Measurements from ENCODE around the gene PPP3CA.
A peak's percentile ranks its signal among the peaks of the same experiment; 100 is the strongest.

PPP3CA gene

GRCh38 chr4:101211146-101211553 is 136.2 kb downstream of the PPP3CA start:
- peaks cover 21% of the 10 kb centered on the region for H3K4me1 ChIP-seq (ENCODE audit: insufficient read depth, low read length)
- no peaks in the 10 kb centered on the region for H3K9me3 ChIP-seq (ENCODE audit: insufficient read depth, low read depth, low read length)
- H3K9ac ChIP-seq (ENCODE audit: low read depth, low read length): no peak overlapping the region
- no peaks in the 10 kb centered on the region for H3K27me3 ChIP-seq (ENCODE audit: insufficient read depth, low read length)
- no peak overlapping the region for H3K27ac ChIP-seq (ENCODE audit: low read depth, low read length)
- H3K36me3 ChIP-seq (ENCODE audit: insufficient read depth, low read length): no peaks in the 10 kb centered on the region
- H3K4me3 ChIP-seq (ENCODE audit: low read length): no peak overlapping the region

- H3K9ac ChIP-seq (ENCODE audit: low read depth, low read length): no peak overlapping the region
- no peaks in the 10 kb centered on the region for H3K9me3 ChIP-seq (ENCODE audit: insufficient read depth, low read depth, low read length)
- H3K36me3 ChIP-seq (ENCODE audit: insufficient read depth, low read length): no peaks in the 10 kb centered on the region
- H3K27me3 ChIP-seq (ENCODE audit: insufficient read depth, low read length): no peaks in the 10 kb centered on the region
- WGBS: 100% methylated on average over 1 of the region's 1 CpG
- H3K27ac ChIP-seq (ENCODE audit: low read depth, low read length): no peak overlapping the region
- peaks cover 27% of the 10 kb centered on the region for H3K4me1 ChIP-seq (ENCODE audit: insufficient read depth, low read length)
- no peak overlapping the region for H3K4me3 ChIP-seq (ENCODE audit: low read length)
These were observed 137.0 kb downstream of the PPP3CA start for GRCh38 chr4:101210331-101210730.

- Histone ChIP-seq H3K4me3 (ENCODE audit: low read length) (no peak overlapping the region), H3K4me1 (ENCODE audit: insufficient read depth, low read length) (peaks cover 27% of the 10 kb centered on the region), H3K27me3 (ENCODE audit: insufficient read depth, low read length) (no peaks in the 10 kb centered on the region), H3K9me3 (ENCODE audit: insufficient read depth, low read depth, low read length) (no peaks in the 10 kb centered on the region), H3K27ac (ENCODE audit: low read depth, low read length) (no peak overlapping the region), H3K9ac (ENCODE audit: low read depth, low read length) (no peak overlapping the region), H3K36me3 (ENCODE audit: insufficient read depth, low read length) (no peaks in the 10 kb centered on the region)
- 93% methylated on average over 3 of the region's 4 CpGs for WGBS
These were observed 139.2 kb downstream of the PPP3CA start for GRCh38 chr4:101208171-101208570.

- Histone ChIP-seq H3K9ac (ENCODE audit: low read depth, low read length) (no peak overlapping the region), H3K27ac (ENCODE audit: low read depth, low read length) (no peak overlapping the region), H3K9me3 (ENCODE audit: insufficient read depth, low read depth, low read length) (no peaks in the 10 kb centered on the region), H3K27me3 (ENCODE audit: insufficient read depth, low read length) (no peaks in the 10 kb centered on the region), H3K4me1 (ENCODE audit: insufficient read depth, low read length) (peaks cover 17% of the 10 kb centered on the region), H3K4me3 (ENCODE audit: low read length) (no peak overlapping the region), H3K36me3 (ENCODE audit: insufficient read depth, low read length) (no peaks in the 10 kb centered on the region)
- WGBS: 74% methylated on average over 3 of the region's 3 CpGs
These were observed 141.4 kb downstream of the PPP3CA start for GRCh38 chr4:101205916-101206315.

- peaks cover 6% of the 10 kb centered on the region; the same call in 1 of the 2 replicates for H3K4me1 ChIP-seq (ENCODE audit: insufficient read depth, low read length)
- H3K9ac ChIP-seq (ENCODE audit: low read depth, low read length): no peak overlapping the region
- H3K4me3 ChIP-seq (ENCODE audit: low read length): no peak overlapping the region
- H3K9me3 ChIP-seq (ENCODE audit: insufficient read depth, low read depth, low read length): no peaks in the 10 kb centered on the region
- WGBS: 97% methylated on average over 2 of the region's 2 CpGs
- no peaks in the 10 kb centered on the region for H3K27me3 ChIP-seq (ENCODE audit: insufficient read depth, low read length)
- no peak overlapping the region for H3K27ac ChIP-seq (ENCODE audit: low read depth, low read length)
- no peaks in the 10 kb centered on the region for H3K36me3 ChIP-seq (ENCODE audit: insufficient read depth, low read length)
These were observed 145.9 kb downstream of the PPP3CA start for GRCh38 chr4:101201421-101201820.

- no peaks in the 10 kb centered on the region for H3K27me3 ChIP-seq (ENCODE audit: insufficient read depth, low read length)
- no peak overlapping the region for H3K4me3 ChIP-seq (ENCODE audit: low read length)
- no peaks in the 10 kb centered on the region for H3K4me1 ChIP-seq (ENCODE audit: insufficient read depth, low read length)
- H3K9me3 ChIP-seq (ENCODE audit: insufficient read depth, low read depth, low read length): no peaks in the 10 kb centered on the region
- H3K9ac ChIP-seq (ENCODE audit: low read depth, low read length): no peak overlapping the region
- no peaks in the 10 kb centered on the region for H3K36me3 ChIP-seq (ENCODE audit: insufficient read depth, low read length)
- 82% methylated on average over 4 of the region's 4 CpGs for WGBS
- H3K27ac ChIP-seq (ENCODE audit: low read depth, low read length): no peak overlapping the region
These were observed 146.8 kb downstream of the PPP3CA start for GRCh38 chr4:101200561-101200960.

- Histone ChIP-seq H3K4me1 (ENCODE audit: insufficient read depth, low read length) (no peaks in the 10 kb centered on the region), H3K9ac (ENCODE audit: low read depth, low read length) (no peak overlapping the region), H3K27me3 (ENCODE audit: insufficient read depth, low read length) (no peaks in the 10 kb centered on the region), H3K36me3 (ENCODE audit: insufficient read depth, low read length) (no peaks in the 10 kb centered on the region), H3K4me3 (ENCODE audit: low read length) (no peak overlapping the region), H3K9me3 (ENCODE audit: insufficient read depth, low read depth, low read length) (no peaks in the 10 kb centered on the region), H3K27ac (ENCODE audit: low read depth, low read length) (no peak overlapping the region)
- WGBS: 96% methylated on average over 3 of the region's 3 CpGs
These were observed 147.6 kb downstream of the PPP3CA start for GRCh38 chr4:101199507-101200285.

- H3K36me3 ChIP-seq (ENCODE audit: insufficient read depth, low read length): no peaks in the 10 kb centered on the region
- no peak overlapping the region for H3K27ac ChIP-seq (ENCODE audit: low read depth, low read length)
- no peak overlapping the region for H3K9ac ChIP-seq (ENCODE audit: low read depth, low read length)
- no peaks in the 10 kb centered on the region for H3K4me1 ChIP-seq (ENCODE audit: insufficient read depth, low read length)
- H3K9me3 ChIP-seq (ENCODE audit: insufficient read depth, low read depth, low read length): no peaks in the 10 kb centered on the region
- no peak overlapping the region for H3K4me3 ChIP-seq (ENCODE audit: low read length)
- no peaks in the 10 kb centered on the region for H3K27me3 ChIP-seq (ENCODE audit: insufficient read depth, low read length)
- WGBS: 91% methylated on average over 4 of the region's 4 CpGs
These were observed 148.5 kb downstream of the PPP3CA start for GRCh38 chr4:101198682-101199339.

- H3K27ac ChIP-seq (ENCODE audit: low read depth, low read length): no peak overlapping the region
- 96% methylated on average over 2 of the region's 4 CpGs for WGBS
- H3K4me3 ChIP-seq (ENCODE audit: low read length): no peak overlapping the region
- no peak overlapping the region for H3K9ac ChIP-seq (ENCODE audit: low read depth, low read length)
- no peaks in the 10 kb centered on the region; the same call in 1 of the 2 replicates for H3K36me3 ChIP-seq (ENCODE audit: insufficient read depth, low read length)
- H3K4me1 ChIP-seq (ENCODE audit: insufficient read depth, low read length): 0 out of 2 replicates have a peak, but pooled peaks cover 2% of the 10 kb centered on the region
- no peaks in the 10 kb centered on the region for H3K9me3 ChIP-seq (ENCODE audit: insufficient read depth, low read depth, low read length)
- H3K27me3 ChIP-seq (ENCODE audit: insufficient read depth, low read length): no peaks in the 10 kb centered on the region
These were observed 150.0 kb downstream of the PPP3CA start for GRCh38 chr4:101197350-101197749.

GRCh38 chr4:101192244-101192643 is 155.1 kb downstream of the PPP3CA start:
- H3K9me3 ChIP-seq (ENCODE audit: insufficient read depth, low read depth, low read length): no peaks in the 10 kb centered on the region
- H3K27ac ChIP-seq (ENCODE audit: low read depth, low read length): peak overlapping the region; percentile 78; the same call in 1 of the 2 replicates
- H3K4me1 ChIP-seq (ENCODE audit: insufficient read depth, low read length): peaks cover 30% of the 10 kb centered on the region
- H3K9ac ChIP-seq (ENCODE audit: low read depth, low read length): no peak overlapping the region
- H3K27me3 ChIP-seq (ENCODE audit: insufficient read depth, low read length): no peaks in the 10 kb centered on the region
- H3K4me3 ChIP-seq (ENCODE audit: low read length): no peak overlapping the region
- no peaks in the 10 kb centered on the region; the same call in 1 of the 2 replicates for H3K36me3 ChIP-seq (ENCODE audit: insufficient read depth, low read length)

- Histone ChIP-seq H3K9ac (ENCODE audit: low read depth, low read length) (no peak overlapping the region), H3K4me3 (ENCODE audit: low read length) (no peak overlapping the region), H3K27me3 (ENCODE audit: insufficient read depth, low read length) (no peaks in the 10 kb centered on the region), H3K9me3 (ENCODE audit: insufficient read depth, low read depth, low read length) (no peaks in the 10 kb centered on the region), H3K36me3 (ENCODE audit: insufficient read depth, low read length) (no peaks in the 10 kb centered on the region; the same call in 1 of the 2 replicates), H3K4me1 (ENCODE audit: insufficient read depth, low read length) (peaks cover 37% of the 10 kb centered on the region), H3K27ac (ENCODE audit: low read depth, low read length) (peak overlapping the region; percentile 78)
- WGBS: 45% methylated on average over 4 of the region's 4 CpGs
These were observed 155.8 kb downstream of the PPP3CA start for GRCh38 chr4:101191302-101192098.

Data from HUES64 (cell line).